Measurements from ENCODE around the gene GIT1. TPM values are rescaled to one million over a fixed set of nuclear protein-coding genes. Genes with fewer than 3 reads are reported as not detected.

GIT1 gene
- polyA plus RNA-seq, 1 donor from 2014 or later: 20.5 TPM

DNA sequence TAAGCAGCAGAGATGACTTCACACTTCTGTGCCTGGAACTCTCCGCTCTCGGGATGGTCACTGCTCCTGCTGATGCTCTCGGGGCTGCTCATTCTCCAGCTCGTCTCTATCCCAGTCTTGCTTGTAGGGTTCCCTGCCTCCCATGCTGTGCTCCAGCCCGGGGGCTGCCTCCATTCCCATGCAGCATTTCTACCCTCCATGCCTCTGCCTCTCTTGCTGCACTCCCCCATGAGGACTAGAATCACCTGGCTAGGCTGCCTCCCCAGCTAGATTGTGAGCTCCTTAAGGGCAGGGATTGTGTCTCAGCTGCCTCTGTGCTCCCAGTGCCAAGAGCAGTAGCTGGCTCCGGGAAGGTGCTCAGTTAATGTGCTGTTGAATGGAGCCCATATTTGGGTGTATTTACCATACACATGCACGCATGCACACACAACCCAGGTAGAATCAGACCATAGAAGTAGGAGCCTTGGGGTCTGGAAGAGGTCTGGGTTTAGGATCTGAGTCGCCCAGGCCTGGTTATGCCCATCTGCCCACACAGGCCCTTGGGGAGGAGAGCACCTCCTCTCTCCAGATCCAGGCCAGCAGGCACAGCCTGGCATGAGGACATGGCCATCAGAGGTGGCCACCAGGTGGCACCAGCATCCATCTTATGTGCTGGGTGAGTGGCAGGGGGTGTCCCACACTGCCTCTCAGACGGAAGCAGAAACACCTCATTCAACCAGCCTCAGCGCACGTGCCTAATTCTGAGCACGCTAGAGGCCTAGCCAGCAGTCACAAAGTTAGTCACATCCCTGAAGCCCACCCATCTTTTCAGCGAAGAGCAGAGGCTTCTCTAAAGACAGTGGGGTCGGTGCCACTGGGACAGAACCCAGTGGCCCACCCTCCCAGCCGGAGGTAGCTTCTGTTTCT is 9.3 kb downstream of the GIT1 start:
- H3K9me2 ChIP-seq (ENCODE audit: insufficient read depth, low read length): no peaks in the 10 kb centered on the region
- H3K4me3 ChIP-seq (ENCODE audit: low read length): no peak overlapping the region
- no peaks in the 10 kb centered on the region for H3K9me3 ChIP-seq (ENCODE audit: low read length)
- TF ChIP-seq SMC3 (conservative IDR thresholded peaks at IDR 0.05; ENCODE audit: poor library complexity) (peak; percentile 91), RAD21 (conservative IDR thresholded peaks at IDR 0.05) (peak; percentile 88), EP300 (conservative IDR thresholded peaks at IDR 0.05; ENCODE audit: poor library complexity, severe bottlenecking) (no peak), EZH2 (IDR thresholded peaks at IDR 0.05; ENCODE audit: borderline replicate concordance, insufficient read depth, low read length, poor library complexity, severe bottlenecking) (no peak)
- TF ChIP-seq, protein P1, sequence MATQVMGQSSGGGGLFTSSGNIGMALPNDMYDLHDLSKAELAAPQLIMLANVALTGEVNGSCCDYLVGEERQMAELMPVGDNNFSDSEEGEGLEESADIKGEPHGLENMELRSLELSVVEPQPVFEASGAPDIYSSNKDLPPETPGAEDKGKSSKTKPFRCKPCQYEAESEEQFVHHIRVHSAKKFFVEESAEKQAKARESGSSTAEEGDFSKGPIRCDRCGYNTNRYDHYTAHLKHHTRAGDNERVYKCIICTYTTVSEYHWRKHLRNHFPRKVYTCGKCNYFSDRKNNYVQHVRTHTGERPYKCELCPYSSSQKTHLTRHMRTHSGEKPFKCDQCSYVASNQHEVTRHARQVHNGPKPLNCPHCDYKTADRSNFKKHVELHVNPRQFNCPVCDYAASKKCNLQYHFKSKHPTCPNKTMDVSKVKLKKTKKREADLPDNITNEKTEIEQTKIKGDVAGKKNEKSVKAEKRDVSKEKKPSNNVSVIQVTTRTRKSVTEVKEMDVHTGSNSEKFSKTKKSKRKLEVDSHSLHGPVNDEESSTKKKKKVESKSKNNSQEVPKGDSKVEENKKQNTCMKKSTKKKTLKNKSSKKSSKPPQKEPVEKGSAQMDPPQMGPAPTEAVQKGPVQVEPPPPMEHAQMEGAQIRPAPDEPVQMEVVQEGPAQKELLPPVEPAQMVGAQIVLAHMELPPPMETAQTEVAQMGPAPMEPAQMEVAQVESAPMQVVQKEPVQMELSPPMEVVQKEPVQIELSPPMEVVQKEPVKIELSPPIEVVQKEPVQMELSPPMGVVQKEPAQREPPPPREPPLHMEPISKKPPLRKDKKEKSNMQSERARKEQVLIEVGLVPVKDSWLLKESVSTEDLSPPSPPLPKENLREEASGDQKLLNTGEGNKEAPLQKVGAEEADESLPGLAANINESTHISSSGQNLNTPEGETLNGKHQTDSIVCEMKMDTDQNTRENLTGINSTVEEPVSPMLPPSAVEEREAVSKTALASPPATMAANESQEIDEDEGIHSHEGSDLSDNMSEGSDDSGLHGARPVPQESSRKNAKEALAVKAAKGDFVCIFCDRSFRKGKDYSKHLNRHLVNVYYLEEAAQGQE (IDR thresholded peaks at IDR 0.05; ENCODE audit: borderline replicate concordance): no peak
- TF ChIP-seq, protein P2, sequence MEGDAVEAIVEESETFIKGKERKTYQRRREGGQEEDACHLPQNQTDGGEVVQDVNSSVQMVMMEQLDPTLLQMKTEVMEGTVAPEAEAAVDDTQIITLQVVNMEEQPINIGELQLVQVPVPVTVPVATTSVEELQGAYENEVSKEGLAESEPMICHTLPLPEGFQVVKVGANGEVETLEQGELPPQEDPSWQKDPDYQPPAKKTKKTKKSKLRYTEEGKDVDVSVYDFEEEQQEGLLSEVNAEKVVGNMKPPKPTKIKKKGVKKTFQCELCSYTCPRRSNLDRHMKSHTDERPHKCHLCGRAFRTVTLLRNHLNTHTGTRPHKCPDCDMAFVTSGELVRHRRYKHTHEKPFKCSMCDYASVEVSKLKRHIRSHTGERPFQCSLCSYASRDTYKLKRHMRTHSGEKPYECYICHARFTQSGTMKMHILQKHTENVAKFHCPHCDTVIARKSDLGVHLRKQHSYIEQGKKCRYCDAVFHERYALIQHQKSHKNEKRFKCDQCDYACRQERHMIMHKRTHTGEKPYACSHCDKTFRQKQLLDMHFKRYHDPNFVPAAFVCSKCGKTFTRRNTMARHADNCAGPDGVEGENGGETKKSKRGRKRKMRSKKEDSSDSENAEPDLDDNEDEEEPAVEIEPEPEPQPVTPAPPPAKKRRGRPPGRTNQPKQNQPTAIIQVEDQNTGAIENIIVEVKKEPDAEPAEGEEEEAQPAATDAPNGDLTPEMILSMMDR (IDR thresholded peaks at IDR 0.05; ENCODE audit: poor library complexity, severe bottlenecking): peak; percentile 92
- no peaks in the 10 kb centered on the region for H3F3A ChIP-seq (ENCODE audit: insufficient read depth, low read length, poor library complexity, severe bottlenecking)
- no peak overlapping the region for H3K27ac ChIP-seq (ENCODE audit: low read length)
- H3K36me3 ChIP-seq (ENCODE audit: insufficient read depth, low read length): no peaks in the 10 kb centered on the region
- H2AFZ ChIP-seq (ENCODE audit: low read depth, low read length): no peak overlapping the region
- H4K20me1 ChIP-seq (ENCODE audit: insufficient read depth): no peaks in the 10 kb centered on the region
- H3K9ac ChIP-seq (ENCODE audit: low read length): no peak overlapping the region
- H3K4me2 ChIP-seq (ENCODE audit: low read length): no peak overlapping the region
- peaks cover 3% of the 10 kb centered on the region for H3K79me2 ChIP-seq (replicated peaks; ENCODE audit: insufficient read depth, low read length)
- H3K27me3 ChIP-seq (ENCODE audit: insufficient read depth, low read depth, low read length): no peaks in the 10 kb centered on the region

DNA sequence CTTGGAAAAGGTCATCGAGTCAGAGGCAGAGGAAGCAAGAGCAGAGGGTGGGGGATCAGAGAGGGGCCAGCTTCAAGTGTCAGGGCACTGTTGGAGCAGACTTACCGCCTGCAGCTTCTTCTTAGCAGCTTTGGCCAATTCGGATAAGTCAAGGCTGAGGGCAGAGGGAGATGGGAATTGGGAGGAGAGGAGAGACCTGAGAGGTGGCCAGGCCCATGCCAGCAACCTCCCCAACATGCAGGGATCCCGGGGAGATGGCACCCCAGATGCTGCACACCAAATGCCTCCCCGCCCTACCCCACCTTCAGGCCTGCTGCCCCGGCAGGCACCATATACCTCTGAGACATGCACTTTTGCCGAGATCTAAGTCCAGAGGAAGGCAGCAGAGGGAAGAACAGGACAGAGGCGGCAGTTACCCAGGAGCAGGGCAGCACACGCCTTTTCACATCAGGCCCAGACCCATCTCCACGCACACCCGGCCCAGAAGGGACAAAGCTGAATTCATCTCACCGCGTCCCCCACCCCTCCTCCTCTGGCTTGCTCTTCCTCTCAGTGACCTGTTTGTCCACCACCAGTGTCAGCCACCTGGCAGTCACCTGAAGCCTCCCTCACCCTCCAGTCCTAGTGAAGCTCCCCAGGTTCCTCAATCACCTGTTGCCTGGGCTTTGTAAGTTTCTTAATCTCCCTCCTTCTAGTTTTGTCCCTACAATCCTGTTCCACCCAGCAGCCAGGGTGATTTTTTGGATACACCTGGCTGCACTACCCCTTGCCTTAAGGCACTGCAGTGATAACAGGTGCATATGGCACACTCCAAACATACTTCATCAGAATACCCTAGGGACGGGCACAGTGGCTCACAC is 10.6 kb downstream of the GIT1 start:
- TF ChIP-seq RAD21 (conservative IDR thresholded peaks at IDR 0.05): no peak
- TF ChIP-seq, protein P2 (IDR thresholded peaks at IDR 0.05; ENCODE audit: poor library complexity, severe bottlenecking): no peak
- TF ChIP-seq MXI1 (conservative IDR thresholded peaks at IDR 0.05; ENCODE audit: poor library complexity, severe bottlenecking): no peak
- TF ChIP-seq EZH2 (IDR thresholded peaks at IDR 0.05; ENCODE audit: borderline replicate concordance, insufficient read depth, low read length, poor library complexity, severe bottlenecking): no peak
- no peak for TF ChIP-seq TAF1 (IDR thresholded peaks at IDR 0.05; ENCODE audit: low read depth)
- TF ChIP-seq SMC3 (conservative IDR thresholded peaks at IDR 0.05; ENCODE audit: poor library complexity): no peak
- TF ChIP-seq, protein P1 (IDR thresholded peaks at IDR 0.05; ENCODE audit: borderline replicate concordance): no peak
- TF ChIP-seq POLR2AphosphoS5 (IDR thresholded peaks at IDR 0.05): no peak
- no peak for TF ChIP-seq EP300 (conservative IDR thresholded peaks at IDR 0.05; ENCODE audit: poor library complexity, severe bottlenecking)
- Histone ChIP-seq H3K9me3 (ENCODE audit: low read length) (no peaks in the 10 kb centered on the region), H3K4me3 (ENCODE audit: low read length) (no peak overlapping the region), H3K36me3 (ENCODE audit: insufficient read depth, low read length) (no peaks in the 10 kb centered on the region), H2AFZ (ENCODE audit: low read depth, low read length) (no peak overlapping the region), H3F3A (ENCODE audit: insufficient read depth, low read length, poor library complexity, severe bottlenecking) (no peaks in the 10 kb centered on the region), H3K4me2 (ENCODE audit: low read length) (no peak overlapping the region), H3K9me2 (ENCODE audit: insufficient read depth, low read length) (no peaks in the 10 kb centered on the region), H3K9ac (ENCODE audit: low read length) (no peak overlapping the region), H4K20me1 (ENCODE audit: insufficient read depth) (no peaks in the 10 kb centered on the region), H3K79me2 (replicated peaks; ENCODE audit: insufficient read depth, low read length) (peaks cover 3% of the 10 kb centered on the region), H3K27me3 (ENCODE audit: insufficient read depth, low read depth, low read length) (no peaks in the 10 kb centered on the region), H3K27ac (ENCODE audit: low read length) (no peak overlapping the region)

Measured in neural cell (in vitro differentiated cells).